Lower leg skin (tissue), 4 donors: ENCODE measurements around the gene FETUB. TPM values are rescaled to one million over a fixed set of nuclear protein-coding genes. Genes with fewer than 3 reads are reported as not detected.
"Not testable (repeated sequence)": the region's sequence is repeated elsewhere in the genome, so short reads cannot be mapped to it uniquely, and the experiment has no call there.

Source experiments
- DNase-seq, 2 donors: peaks; one replicate each; pipeline ENCODE4 v3.0.0-alpha.2; 2019; ENCODE audit warnings: low spot score in 2 of 2
- H3K4me3 ChIP-seq: fragments of 200-600 bp; sonication (generic); 2 replicates; pipeline ENCODE4 v1.5.1; 2017; ENCODE audit warnings: mild to moderate bottlenecking, low read depth; ENCODE audit not compliant: poor library complexity, severe bottlenecking
- CTCF ChIP-seq, 3 donors: fragments of 450-650 bp; IDR thresholded peaks; one replicate each; pipeline ENCODE4 v1.5.1; 2016; ENCODE audit warnings: antibody characterized with exemption in 3 of 3, mild to moderate bottlenecking in 3 of 3, moderate library complexity in 2 of 3
- POLR2A ChIP-seq, 2 donors: fragments of 450-650 bp; IDR thresholded peaks; one replicate each; pipeline ENCODE4 v1.6.1; 2016 to 2017; ENCODE audit warnings: antibody characterized with exemption in 2 of 2, mild to moderate bottlenecking in 1 of 2, moderate library complexity in 1 of 2
- WGBS, 2 donors: methylation state at CpG; one replicate each; pipeline ENCODE4 v1.1.5; 2018; 5-methylcytosine and 5-hydroxymethylcytosine counted together
- intact Hi-C: fragments of 100-400 bp; cut with DNase I; formaldehyde crosslinking; loops from one replicate; pipeline ENCODE4 v1.15.0; 2023; ENCODE audit warnings: low total_unique reads
- total RNA-seq, 4 donors: library from RNA; depleted of rRNA; stranded (reverse); fragments of >200 nt; gene quantifications; one replicate each; pipeline ENCODE4 v1.1.0, GENCODE V29; 2016

The FETUB gene
- total RNA-seq, 4 donors from 2014 or later, result 4.0 to 13.5 (median 9.3) TPM

GRCh38 chr3:186671051-186671450, 30.9 kb downstream of the FETUB start:
- intact Hi-C loops, result no loop called here
- no peak for TF ChIP-seq CTCF (IDR thresholded peaks at IDR 0.05)
- TF ChIP-seq POLR2A (IDR thresholded peaks at IDR 0.05), result no peak
- H3K4me3 ChIP-seq, result no peak overlapping the region
- 91 to 92% methylated on average over 3 of the region's 3 CpGs for WGBS, 2 donors
- DNase-seq, result no peak

GRCh38 chr3:186678604-186679003, 38.4 kb downstream of the FETUB start:
- TF ChIP-seq POLR2A (IDR thresholded peaks at IDR 0.05) (no peak), CTCF (IDR thresholded peaks at IDR 0.05) (no peak)
- intact Hi-C loops, result no loop called here
- DNase-seq, result no peak
- no peak overlapping the region for H3K4me3 ChIP-seq

- no peak for DNase-seq
- TF ChIP-seq CTCF (IDR thresholded peaks at IDR 0.05), result no peak
- no peak for TF ChIP-seq POLR2A (IDR thresholded peaks at IDR 0.05)
- WGBS, 2 donors, result 73 to 75% methylated on average over 1 of the region's 1 CpG
- intact Hi-C loops, result no loop called here
- H3K4me3 ChIP-seq, result no peak overlapping the region
Measured at GRCh38 chr3:186679151-186679550, 39.0 kb downstream of the FETUB start.

- no peak for DNase-seq
- TF ChIP-seq POLR2A (IDR thresholded peaks at IDR 0.05), result no peak
- TF ChIP-seq CTCF (IDR thresholded peaks at IDR 0.05), result no peak
- 40 to 94% methylated on average over 1 of the region's 1 CpG for WGBS, 2 donors
- H3K4me3 ChIP-seq, result no peak overlapping the region
- intact Hi-C loops, result no loop called here
Measured at GRCh38 chr3:186680869-186681268, 40.7 kb downstream of the FETUB start.

- no peak overlapping the region for H3K4me3 ChIP-seq
- WGBS, 2 donors, result 76 to 88% methylated on average over 3 of the region's 3 CpGs
- no peak for DNase-seq
- TF ChIP-seq CTCF (IDR thresholded peaks at IDR 0.05), result no peak
- TF ChIP-seq POLR2A (IDR thresholded peaks at IDR 0.05), result no peak
- intact Hi-C loops, result no loop called here
Measured at GRCh38 chr3:186682812-186683211, 42.6 kb downstream of the FETUB start.

- DNase-seq, result no peak
- H3K4me3 ChIP-seq, result no peak overlapping the region
- intact Hi-C loops, result no loop called here
- TF ChIP-seq POLR2A (IDR thresholded peaks at IDR 0.05), result no peak
- no peak for TF ChIP-seq CTCF (IDR thresholded peaks at IDR 0.05)
- WGBS, 2 donors, result 71 to 77% methylated on average over 3 of the region's 3 CpGs
Measured at GRCh38 chr3:186683979-186684378, 43.8 kb downstream of the FETUB start.

GRCh38 chr3:186686475-186686874, 46.3 kb downstream of the FETUB start:
- DNase-seq, H3K4me3 ChIP-seq, intact Hi-C loops: not testable (repeated sequence)
- 82 to 85% methylated on average over 2 of the region's 2 CpGs for WGBS, 2 donors
